ENCODE measurements around the gene HPSE2.
A peak's percentile ranks its signal among the peaks of the same experiment; 100 is the strongest.
"Not testable (repeated sequence)": the region's sequence is repeated elsewhere in the genome, so short reads cannot be mapped to it uniquely, and the experiment has no call there.

Gene HPSE2

DNA sequence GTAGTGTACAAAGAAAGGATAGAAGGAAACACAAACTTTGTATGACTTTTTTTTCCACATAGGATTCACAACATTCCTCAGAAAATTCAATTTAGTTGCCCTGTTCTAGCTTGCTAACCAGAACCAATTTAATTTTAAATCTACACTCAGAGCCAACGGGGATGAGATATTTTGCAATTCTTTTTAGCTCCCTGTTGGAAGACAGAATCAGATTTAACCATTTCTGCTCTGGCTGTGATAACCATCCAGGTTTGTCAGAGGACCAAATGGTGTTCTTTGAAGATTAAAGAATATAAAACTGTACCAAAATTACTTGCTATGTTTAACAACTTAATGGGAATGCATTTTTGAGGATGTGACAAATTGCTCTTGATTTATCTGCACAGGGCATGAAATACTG lies 319.7 kb downstream of the HPSE2 start:
- no peak for DNase-seq

DNA sequence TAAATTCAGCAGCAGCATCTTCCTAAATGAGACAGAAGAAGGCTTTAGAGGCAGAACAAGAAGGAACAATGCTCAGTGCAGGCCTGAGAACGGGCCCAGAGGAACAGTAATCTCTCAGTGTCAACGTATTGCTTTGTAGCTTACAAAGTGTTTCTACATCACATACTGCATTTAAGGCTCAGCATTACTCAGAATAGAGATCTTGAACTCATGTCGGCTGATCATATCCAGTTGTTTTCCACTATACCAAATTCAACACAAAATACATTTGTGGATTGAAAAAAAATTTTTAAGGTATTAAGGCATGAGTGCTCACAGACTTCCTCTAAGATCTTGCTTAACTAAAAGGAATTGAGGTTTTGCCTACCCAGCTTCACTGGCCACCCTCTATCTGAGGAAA lies 325.1 kb downstream of the HPSE2 start:
- DNase-seq: no peak

GRCh38 chr10:98910048-98910447 lies 325.6 kb downstream of the HPSE2 start:
- no peak for DNase-seq

DNA sequence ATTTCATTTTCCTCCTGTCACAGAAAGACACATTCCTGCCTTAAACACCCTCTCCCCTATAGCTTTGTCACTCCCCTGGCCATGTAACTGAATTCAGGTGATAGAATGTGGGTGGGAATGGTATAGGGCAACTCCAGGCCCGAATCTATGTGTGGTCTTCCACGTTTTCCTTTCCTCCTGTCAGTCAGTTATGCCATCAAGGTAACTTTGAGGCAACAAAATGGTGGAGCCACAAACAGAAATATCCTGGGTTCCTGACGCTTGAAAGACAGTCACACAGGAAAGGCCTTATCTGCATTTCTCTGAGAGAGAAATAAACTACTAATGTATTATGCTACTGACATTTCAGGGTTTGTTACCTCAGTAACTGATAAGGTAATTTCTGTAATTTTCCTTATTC lies 326.8 kb downstream of the HPSE2 start:
- DNase-seq: no peak

DNA sequence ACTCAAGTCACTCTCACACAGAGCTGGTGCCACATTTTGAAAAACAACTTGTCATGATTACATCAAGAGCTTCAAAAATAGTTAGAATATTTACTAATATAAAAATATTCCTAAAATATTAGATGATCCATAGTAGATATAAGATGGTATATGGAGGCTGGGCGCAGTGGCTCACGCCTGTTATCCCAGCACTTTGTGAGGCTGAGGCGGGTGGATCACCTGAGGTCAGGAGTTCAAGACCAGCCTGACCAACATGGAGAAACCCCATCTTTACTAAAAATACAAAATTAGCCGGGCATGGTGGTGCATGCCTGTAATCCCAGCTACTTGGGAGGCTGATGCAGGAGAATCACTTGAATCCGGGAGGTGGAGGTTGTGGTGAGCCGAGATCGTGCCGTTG lies 327.4 kb downstream of the HPSE2 start:
- not testable (repeated sequence) for DNase-seq

- DNase-seq: no peak
Observed at GRCh38 chr10:98901441-98902110, 334.1 kb downstream of the HPSE2 start.

GRCh38 chr10:98899018-98899417 lies 336.6 kb downstream of the HPSE2 start:
- peak; percentile 0 for DNase-seq

DNA sequence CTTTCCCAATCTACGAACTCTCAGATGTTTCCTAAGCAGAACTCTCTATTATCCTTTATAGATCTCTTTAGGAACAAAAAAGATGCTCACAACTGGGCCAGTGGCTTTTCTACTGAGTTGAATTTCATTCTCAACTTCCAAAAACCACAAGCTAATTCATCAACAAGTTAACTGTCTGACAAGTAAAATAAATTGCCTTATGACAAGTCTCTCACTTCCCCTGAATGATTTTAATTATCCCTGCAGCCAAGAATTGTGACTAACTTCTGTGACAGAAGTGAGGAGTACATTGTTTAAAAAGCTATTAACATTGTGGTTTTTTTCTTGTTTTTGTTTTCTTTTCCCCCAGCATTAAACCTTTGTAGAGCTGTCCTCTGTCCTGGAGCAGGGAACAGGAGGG lies 343.1 kb downstream of the HPSE2 start:
- DNase-seq: no peak

DNA sequence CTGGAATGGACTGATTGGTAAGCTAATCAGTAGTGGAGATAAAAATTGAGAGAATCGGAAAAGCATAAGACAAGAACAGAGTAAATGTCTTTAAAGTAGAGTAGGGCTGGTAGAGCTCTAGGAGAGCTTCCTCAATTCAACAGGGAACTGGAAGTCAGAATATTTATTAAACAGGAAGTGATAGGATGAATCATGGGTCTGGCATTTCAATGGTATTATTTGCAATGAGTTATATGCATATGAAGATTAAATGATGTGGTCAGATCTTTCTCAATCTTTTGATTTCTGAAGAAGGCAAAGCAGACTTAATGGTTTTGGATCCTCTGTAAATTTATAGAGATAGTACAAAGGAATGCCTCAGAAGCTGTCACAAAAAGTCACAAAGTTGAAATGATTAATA lies 349.0 kb downstream of the HPSE2 start:
- no peak for DNase-seq

DNA sequence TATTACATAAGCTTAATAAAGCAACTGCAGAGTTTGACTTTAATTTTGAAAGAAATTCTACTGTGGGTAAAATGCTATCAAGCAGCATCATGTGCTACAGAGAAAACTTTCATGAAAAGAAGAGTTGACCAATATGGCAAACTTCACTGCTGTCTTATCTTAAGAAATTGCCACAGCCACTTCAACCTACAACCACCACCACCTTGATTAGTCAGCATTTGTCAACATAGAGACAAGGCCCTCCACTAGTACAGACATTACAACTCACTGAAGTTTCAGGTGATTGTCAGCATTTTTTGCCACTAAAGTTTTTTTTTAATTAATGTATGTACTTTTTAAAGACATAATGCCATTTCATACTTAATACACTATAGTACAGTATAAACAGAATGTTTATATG lies 350.3 kb downstream of the HPSE2 start:
- no peak for DNase-seq

- no peak for DNase-seq
Observed at GRCh38 chr10:98881789-98882188, 353.9 kb downstream of the HPSE2 start.

DNA sequence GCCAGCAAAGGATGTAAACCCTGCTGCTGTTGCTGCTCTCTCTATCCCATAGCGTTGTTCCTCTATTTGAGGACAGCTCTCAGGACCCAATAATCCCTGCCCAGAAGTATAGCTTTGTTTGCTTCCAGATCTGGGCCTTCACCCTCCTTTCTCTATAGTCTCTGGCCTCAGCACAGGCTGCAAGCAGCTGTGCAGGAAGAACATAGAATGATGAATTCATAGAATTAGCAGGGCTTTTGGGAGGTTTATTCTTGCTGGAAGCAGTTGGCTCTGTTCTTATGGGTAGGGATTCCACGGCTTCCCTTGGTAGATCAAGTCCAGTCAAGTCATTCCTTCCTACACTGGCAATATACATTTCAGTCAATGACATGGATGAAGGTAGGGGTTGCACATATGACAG lies 354.7 kb downstream of the HPSE2 start:
- DNase-seq: no peak

- no peak for DNase-seq
Observed at GRCh38 chr10:98878921-98879320, 356.7 kb downstream of the HPSE2 start.

- DNase-seq: no peak
Observed at GRCh38 chr10:98878418-98878817, 357.2 kb downstream of the HPSE2 start.

GRCh38 chr10:98861962-98862361 lies 373.7 kb downstream of the HPSE2 start:
- DNase-seq: no peak

- no peak for DNase-seq
Observed at GRCh38 chr10:98858525-98858924, 377.1 kb downstream of the HPSE2 start.

GRCh38 chr10:98855403-98856189 lies 380.1 kb downstream of the HPSE2 start:
- DNase-seq: no peak

- DNase-seq: no peak
Observed at GRCh38 chr10:98852686-98853085, 383.0 kb downstream of the HPSE2 start.

DNA sequence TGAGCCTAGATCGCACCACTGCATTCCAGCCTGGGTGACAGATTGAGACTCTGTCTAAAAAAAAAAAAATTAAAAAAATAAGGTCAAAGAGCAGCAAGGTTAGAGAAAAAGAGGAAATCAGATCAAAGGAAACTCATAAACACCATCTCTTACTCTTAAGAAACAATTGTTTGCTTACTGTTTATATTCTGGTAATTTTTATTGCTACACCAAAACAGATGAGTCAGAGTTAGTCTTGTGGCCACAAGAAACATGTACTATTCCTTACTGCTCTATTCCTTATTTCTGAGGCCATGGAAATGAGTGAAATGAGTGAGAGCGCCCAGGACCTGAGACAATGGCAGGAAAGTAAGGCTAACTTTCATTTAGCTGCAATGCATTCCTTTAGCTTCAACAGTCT lies 387.3 kb downstream of the HPSE2 start:
- DNase-seq: no peak

DNA sequence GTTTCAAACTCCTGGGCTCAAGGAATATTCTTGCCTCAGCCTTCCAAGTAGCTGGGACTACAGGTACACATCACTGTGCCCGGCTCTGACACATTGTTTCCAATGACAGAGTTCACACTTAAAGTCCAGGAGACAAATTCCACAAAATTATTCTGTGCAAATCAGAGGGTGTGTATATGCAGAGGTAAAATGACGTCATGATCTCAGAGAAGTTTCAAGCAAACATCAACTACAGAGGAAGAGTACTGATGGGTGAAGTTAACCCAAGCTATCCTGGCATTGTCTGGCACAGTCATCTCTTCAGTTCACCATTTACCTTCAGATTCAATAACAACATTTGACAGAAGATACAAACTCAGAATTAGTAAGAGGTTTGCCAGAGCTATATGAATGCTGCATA lies 388.9 kb downstream of the HPSE2 start:
- no peak for DNase-seq

DNA sequence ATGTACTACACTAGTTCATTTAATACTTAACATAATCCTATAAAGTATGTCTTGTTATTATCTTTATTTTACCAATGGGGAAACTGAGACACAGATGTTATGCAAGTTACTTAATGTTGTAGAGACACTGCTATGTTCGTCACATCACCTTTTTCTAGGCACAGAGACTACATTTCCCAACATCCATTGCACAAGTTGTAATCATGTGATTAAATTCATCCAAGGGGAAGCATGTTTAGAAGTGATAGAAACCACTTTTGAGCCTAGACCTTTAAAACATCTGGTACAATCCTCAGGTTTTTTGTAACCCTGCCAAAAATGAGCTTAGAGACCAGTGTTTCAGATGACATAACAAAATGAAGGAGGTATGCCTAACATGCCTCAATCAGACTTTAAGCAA lies 402.1 kb downstream of the HPSE2 start:
- DNase-seq: no peak

DNA sequence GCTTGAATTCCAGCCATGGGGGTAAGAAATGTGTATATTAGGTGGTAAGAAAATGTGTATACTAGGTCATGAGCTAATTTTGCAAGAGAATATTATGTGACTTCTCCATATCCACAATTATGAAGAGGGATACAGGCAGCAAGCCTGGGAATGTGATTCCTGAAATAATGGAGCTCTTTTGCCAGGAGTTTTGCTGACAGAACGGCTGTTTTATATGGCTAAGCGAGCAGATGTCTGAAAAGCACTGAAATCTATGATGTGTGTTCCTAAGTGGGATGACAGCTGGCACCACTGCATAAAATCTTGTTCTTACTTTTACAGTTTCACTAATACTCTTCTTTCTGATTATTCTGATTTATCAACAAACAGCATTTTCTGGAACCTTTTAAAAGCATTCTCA lies 402.9 kb downstream of the HPSE2 start:
- no peak for DNase-seq

DNA sequence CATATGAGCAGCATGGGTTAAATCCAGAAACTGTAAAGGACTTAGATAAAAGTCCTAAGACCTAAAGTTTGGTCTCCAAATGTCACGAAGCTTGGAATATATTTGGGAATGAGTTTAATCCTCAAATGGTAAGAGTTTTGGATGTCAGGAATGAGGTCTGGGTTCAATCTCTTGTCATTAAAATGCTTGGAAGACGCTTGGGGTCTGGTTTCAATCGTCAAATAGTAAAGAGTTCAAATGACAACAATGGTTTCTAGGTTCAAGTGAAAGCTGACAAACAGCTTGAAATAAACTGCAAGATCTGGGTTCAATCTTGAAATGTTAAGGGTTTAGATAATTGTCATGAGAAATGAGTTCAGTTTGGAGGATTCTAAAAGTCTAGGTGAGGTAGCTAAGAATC lies 403.5 kb downstream of the HPSE2 start:
- no peak for DNase-seq

GRCh38 chr10:98831391-98831790 lies 404.3 kb downstream of the HPSE2 start:
- DNase-seq: no peak

GRCh38 chr10:98825741-98826140 lies 409.9 kb downstream of the HPSE2 start:
- no peak for DNase-seq

Measured in NCI-H2029 treated with DMSO at 0.1 percent for 48 hours (cell line).